H1 (cell line): Measurements from ENCODE around the gene TUBE1.

Experiments
- ATF3 ChIP-seq: IDR thresholded peaks from 2 replicates; pipeline ENCODE4 v1.6.1; 2011; ENCODE audit warnings: low read depth, mild to moderate bottlenecking, low read length; ENCODE audit not compliant: insufficient read depth
- CTCF ChIP-seq, 3 experiments: IDR thresholded peaks; 1 replicate in 2 of 3; 2 replicates in 1 of 3; pipeline versions ENCODE4 v1.5.1 to v1.6.1; 2011; ENCODE audit warnings: low read length in 3 of 3, mild to moderate bottlenecking in 3 of 3, inconsistent platforms in 2 of 3, low read depth in 1 of 3, moderate library complexity in 1 of 3; ENCODE audit not compliant: insufficient read depth in 1 of 3; ENCODE audit errors: control extremely low read depth in 1 of 3
- E2F6 ChIP-seq: IDR thresholded peaks from 2 replicates; pipeline ENCODE4 v1.6.1; 2012; ENCODE audit warnings: inconsistent platforms
- JUND ChIP-seq: IDR thresholded peaks from 2 replicates; pipeline ENCODE4 v1.6.1; 2011; ENCODE audit warnings: mild to moderate bottlenecking, improper control_type of control experiment, low read length
- SIRT6 ChIP-seq: IDR thresholded peaks from one replicate; pipeline ENCODE4 v1.7.1; 2012; ENCODE audit warnings: low read length, inconsistent platforms
- SP1 ChIP-seq: IDR thresholded peaks from 2 replicates; pipeline ENCODE4 v1.6.1; 2011; ENCODE audit warnings: low read depth, low read length

GRCh38 chr6:112049996-112050395, 37.3 kb downstream of the TUBE1 start:
- TF ChIP-seq CTCF (IDR thresholded peaks at IDR 0.05; ENCODE audit: control extremely low read depth in 1 of 3, insufficient read depth in 1 of 3, low read depth in 1 of 3, low read length in 3 of 3) (no peak), SIRT6 (no peak), E2F6 (no peak), JUND (no peak), SP1 (no peak), ATF3 (no peak)
